Measurements from ENCODE around the gene TUBGCP5. TPM values are rescaled to one million over a fixed set of nuclear protein-coding genes. Genes with fewer than 3 reads are reported as not detected.

Gene TUBGCP5
- total RNA-seq, 1 experiment from 2014 or later, result 10.7 TPM

- no peak for DNase-seq
- Histone ChIP-seq H3K4me1 (replicated peaks; ENCODE audit: insufficient read depth) (no peaks in the 10 kb centered on the region), H3K4me2 (no peak overlapping the region), H3K27ac (no peak overlapping the region), H3F3A (ENCODE audit: insufficient read depth, low read depth) (no peaks in the 10 kb centered on the region), H2AFZ (no peak overlapping the region), H3K79me2 (ENCODE audit: low read depth) (peaks cover 16% of the 10 kb centered on the region; the same call in 1 of the 2 replicates), H3K4me3 (no peak overlapping the region), H3K27me3 (ENCODE audit: insufficient read depth, low read depth) (no peaks in the 10 kb centered on the region), H3K9me3 (ENCODE audit: insufficient read depth, low read depth) (no peaks in the 10 kb centered on the region), H3K36me3 (ENCODE audit: low read depth) (no peaks in the 10 kb centered on the region), H4K20me1 (ENCODE audit: insufficient read depth) (peaks cover 13% of the 10 kb centered on the region), H3K9me2 (ENCODE audit: insufficient read depth) (no peaks in the 10 kb centered on the region)
- CTCF ChIA-PET, result no interaction called here
- intact Hi-C loops (cut with micrococcal nuclease; ENCODE audit: unreplicated experiment), result no loop called here
- POLR2A ChIA-PET (ENCODE audit: unreplicated experiment), result no interaction called here
- no TSS peak for BruUV-seq (replicated peaks)
- TF ChIP-seq CTCF (conservative IDR thresholded peaks at IDR 0.05) (no peak), EZH2 (IDR thresholded peaks at IDR 0.05; ENCODE audit: low read depth) (no peak)
Measured at GRCh38 chr15:22958487-22959280, 80.7 kb downstream of the TUBGCP5 start.

- H2AFZ ChIP-seq, result no peak overlapping the region
- H3K27ac ChIP-seq, result no peak overlapping the region
- no peak overlapping the region for H3K4me3 ChIP-seq
- H3K9me2 ChIP-seq (ENCODE audit: insufficient read depth), result no peaks in the 10 kb centered on the region
- CTCF ChIA-PET, result no interaction called here
- no peaks in the 10 kb centered on the region for H3K36me3 ChIP-seq (ENCODE audit: low read depth)
- intact Hi-C loops (cut with micrococcal nuclease; ENCODE audit: unreplicated experiment), result no loop called here
- no peak overlapping the region for H3K4me2 ChIP-seq
- no peaks in the 10 kb centered on the region for H3K27me3 ChIP-seq (ENCODE audit: insufficient read depth, low read depth)
- H4K20me1 ChIP-seq (ENCODE audit: insufficient read depth), result peaks cover 6% of the 10 kb centered on the region
- no peaks in the 10 kb centered on the region for H3K4me1 ChIP-seq (replicated peaks; ENCODE audit: insufficient read depth)
- no peaks in the 10 kb centered on the region for H3F3A ChIP-seq (ENCODE audit: insufficient read depth, low read depth)
- no TSS peak for BruUV-seq (replicated peaks)
- H3K9me3 ChIP-seq (ENCODE audit: insufficient read depth, low read depth), result no peaks in the 10 kb centered on the region
- POLR2A ChIA-PET (ENCODE audit: unreplicated experiment), result no interaction called here
- DNase-seq, result no peak
- H3K79me2 ChIP-seq (ENCODE audit: low read depth), result peaks cover 16% of the 10 kb centered on the region; the same call in 1 of the 2 replicates
- TF ChIP-seq CTCF (conservative IDR thresholded peaks at IDR 0.05) (no peak), EZH2 (IDR thresholded peaks at IDR 0.05; ENCODE audit: low read depth) (no peak)
Measured at GRCh38 chr15:22956978-22957260, 82.5 kb downstream of the TUBGCP5 start.

- Histone ChIP-seq H3K9me3 (ENCODE audit: insufficient read depth, low read depth) (no peaks in the 10 kb centered on the region), H3K4me2 (no peak overlapping the region), H3K79me2 (ENCODE audit: low read depth) (peaks cover 16% of the 10 kb centered on the region; the same call in 1 of the 2 replicates), H3K27ac (no peak overlapping the region), H3K27me3 (ENCODE audit: insufficient read depth, low read depth) (no peaks in the 10 kb centered on the region), H3K4me1 (replicated peaks; ENCODE audit: insufficient read depth) (no peaks in the 10 kb centered on the region), H3K9me2 (ENCODE audit: insufficient read depth) (no peaks in the 10 kb centered on the region), H2AFZ (no peak overlapping the region), H3K4me3 (no peak overlapping the region), H4K20me1 (ENCODE audit: insufficient read depth) (peaks cover 6% of the 10 kb centered on the region), H3F3A (ENCODE audit: insufficient read depth, low read depth) (no peaks in the 10 kb centered on the region), H3K36me3 (ENCODE audit: low read depth) (no peaks in the 10 kb centered on the region)
- no peak for DNase-seq
- TF ChIP-seq EZH2 (IDR thresholded peaks at IDR 0.05; ENCODE audit: low read depth) (no peak), CTCF (conservative IDR thresholded peaks at IDR 0.05) (no peak)
- ChIA-PET CTCF (no interaction called here), POLR2A (ENCODE audit: unreplicated experiment) (no interaction called here)
- BruUV-seq (replicated peaks), result no TSS peak
- intact Hi-C loops (cut with micrococcal nuclease; ENCODE audit: unreplicated experiment), result no loop called here
Measured at GRCh38 chr15:22956257-22956977, 83.0 kb downstream of the TUBGCP5 start.
